Natural killer cell (primary cell): ENCODE results near the gene CD109. TPM values are rescaled to one million over a fixed set of nuclear protein-coding genes. Genes with fewer than 3 reads are reported as not detected.
"Not testable (repeated sequence)": the region's sequence is repeated elsewhere in the genome, so short reads cannot be mapped to it uniquely, and the experiment has no call there.

Experiments
- ATAC-seq, 3 donors: fragments of 150-1000 bp in 2 of 3; fragments of 200-7000 bp in 1 of 3; cut with Tn5 transposase; 1 replicate in 1 of 3; 2 replicates in 2 of 3; pipeline ENCODE4 v1.10.0; 2021; ENCODE audit warnings: mild to moderate bottlenecking in 2 of 3, moderate library complexity in 2 of 3
- DNase-seq, 2 donors: peaks; one replicate each; pipeline versions ENCODE4 v3.0.0 to v3.0.0-alpha.2; 2013 to 2021; ENCODE audit warnings: mixed read lengths in 1 of 2
- H3K27ac ChIP-seq: one replicate; pipeline ENCODE4 v1.5.1; 2013; ENCODE audit warnings: mild to moderate bottlenecking, low read length
- H3K27me3 ChIP-seq: one replicate; pipeline ENCODE4 v1.6.1; 2013; ENCODE audit warnings: low read length; ENCODE audit not compliant: control insufficient read depth, insufficient read depth
- H3K36me3 ChIP-seq: one replicate; pipeline ENCODE4 v1.6.1; 2013; ENCODE audit warnings: low read length; ENCODE audit not compliant: control insufficient read depth, insufficient read depth
- H3K4me1 ChIP-seq: one replicate; pipeline ENCODE4 v1.6.1; 2013; ENCODE audit warnings: low read length; ENCODE audit not compliant: control insufficient read depth, insufficient read depth
- H3K4me3 ChIP-seq: one replicate; pipeline ENCODE4 v1.5.1; 2013; ENCODE audit warnings: low read length
- H3K9me3 ChIP-seq: one replicate; pipeline ENCODE4 v1.6.1; 2013; ENCODE audit warnings: low read length; ENCODE audit not compliant: control insufficient read depth, insufficient read depth
- H3K27ac Mint-ChIP-seq, 2 donors: one replicate each; pipeline ENCODE4 v1.8.0; 2022; ENCODE audit warnings: mild to moderate bottlenecking in 2 of 2, mixed read lengths in 2 of 2, moderate library complexity in 1 of 2
- H3K27me3 Mint-ChIP-seq, 2 donors: one replicate each; pipeline ENCODE4 v1.8.0; 2022; ENCODE audit warnings: low read depth in 2 of 2, mixed read lengths in 2 of 2
- H3K36me3 Mint-ChIP-seq: one replicate; pipeline ENCODE4 v1.8.0; 2022; ENCODE audit warnings: mixed read lengths
- H3K4me1 Mint-ChIP-seq, 2 donors: one replicate each; pipeline ENCODE4 v1.8.0; 2022; ENCODE audit warnings: mixed read lengths in 2 of 2
- H3K4me3 Mint-ChIP-seq: one replicate; pipeline ENCODE4 v1.8.0; 2022; ENCODE audit warnings: mild to moderate bottlenecking, moderate library complexity, mixed read lengths
- H3K9me3 Mint-ChIP-seq, 2 donors: one replicate each; pipeline ENCODE4 v1.8.0; 2022; ENCODE audit warnings: mixed read lengths in 2 of 2
- CTCF ChIP-seq: fragments of 200-600 bp; IDR thresholded peaks from one replicate; pipeline ENCODE4 v1.8.0; 2022; ENCODE audit warnings: antibody characterized with exemption
- WGBS: methylation state at CpG from one replicate; pipeline ENCODE4 v1.1.7; 2013; ENCODE audit warnings: missing lambda C conversion rate; ENCODE audit not compliant: insufficient coverage; 5-methylcytosine and 5-hydroxymethylcytosine counted together
- intact Hi-C: fragments of 100-400 bp; cut with micrococcal nuclease; formaldehyde crosslinking; loops from one replicate; pipeline ENCODE4 v1.14.2; 2022
- total RNA-seq, 4 donors: library from RNA; stranded (reverse); fragments of 120-200 nt in 1 of 4; gene quantifications; one replicate each; pipeline versions ENCODE4 v1.2.3 to v1.2.4, GENCODE V29; 2013 to 2022

CD109 gene
- total RNA-seq, 3 donors from 2014 or later (not counting 1 experiment from before 2014, with no cell fraction given) = 0.24 to 0.88 (median 0.83) TPM

DNA sequence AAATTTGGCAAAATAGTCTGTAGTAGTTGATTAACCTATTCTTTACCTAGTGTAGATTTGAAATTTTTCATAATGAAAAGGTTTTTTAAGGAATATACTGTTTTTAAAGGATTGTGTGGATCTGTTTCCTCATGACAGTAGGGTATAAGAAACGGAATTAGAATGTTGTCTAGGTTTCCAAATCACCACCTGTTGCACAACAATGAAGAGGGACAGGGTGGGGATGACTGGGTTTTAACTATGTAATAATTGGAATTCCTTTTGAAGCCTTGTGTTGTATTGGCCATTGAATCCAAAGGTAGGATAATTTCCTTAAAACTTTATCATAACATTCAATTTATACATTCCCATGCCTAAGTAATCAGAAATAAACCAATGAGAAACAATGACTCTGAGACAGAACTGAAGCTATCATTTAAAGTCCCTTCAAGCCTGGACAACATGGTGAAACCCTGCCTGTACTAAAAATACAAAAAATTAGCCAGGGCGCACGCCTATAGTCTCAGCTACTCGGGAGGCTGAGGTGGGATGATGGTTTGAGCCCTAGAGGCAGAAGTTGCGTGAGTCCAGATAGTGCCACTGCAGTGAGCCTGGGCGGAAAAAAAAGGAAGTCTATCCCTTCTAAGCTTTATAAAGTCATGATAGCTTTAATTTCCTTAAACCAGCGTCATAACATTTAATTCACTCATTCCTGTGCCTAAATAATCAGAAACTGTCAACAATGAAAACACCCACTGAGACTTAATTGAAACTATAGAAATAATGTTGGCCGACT is 23.9 kb upstream of the CD109 start:
- Histone ChIP-seq H3K4me3 (no peak overlapping the region), H3K27me3 (no peaks in the 10 kb centered on the region), H3K9me3 (no peaks in the 10 kb centered on the region), H3K27ac (no peak overlapping the region), H3K4me1 (peaks cover 2% of the 10 kb centered on the region), H3K36me3 (no peaks in the 10 kb centered on the region)
- H3K27me3 Mint-ChIP-seq = peaks cover 10 to 35% of the 10 kb centered on the region in 2 donors
- H3K4me3 Mint-ChIP-seq = no peak overlapping the region
- WGBS = 74% methylated on average over 7 of the region's 8 CpGs
- ATAC-seq (no peak), DNase-seq (no peak)
- H3K4me1 Mint-ChIP-seq = peaks cover 5% of the 10 kb centered on the region in 2 donors
- H3K9me3 Mint-ChIP-seq = no peaks in the 10 kb centered on the region
- TF ChIP-seq CTCF = no peak
- H3K27ac Mint-ChIP-seq = no peak overlapping the region
- intact Hi-C loops = no loop called here
- no peaks in the 10 kb centered on the region for H3K36me3 Mint-ChIP-seq

DNA sequence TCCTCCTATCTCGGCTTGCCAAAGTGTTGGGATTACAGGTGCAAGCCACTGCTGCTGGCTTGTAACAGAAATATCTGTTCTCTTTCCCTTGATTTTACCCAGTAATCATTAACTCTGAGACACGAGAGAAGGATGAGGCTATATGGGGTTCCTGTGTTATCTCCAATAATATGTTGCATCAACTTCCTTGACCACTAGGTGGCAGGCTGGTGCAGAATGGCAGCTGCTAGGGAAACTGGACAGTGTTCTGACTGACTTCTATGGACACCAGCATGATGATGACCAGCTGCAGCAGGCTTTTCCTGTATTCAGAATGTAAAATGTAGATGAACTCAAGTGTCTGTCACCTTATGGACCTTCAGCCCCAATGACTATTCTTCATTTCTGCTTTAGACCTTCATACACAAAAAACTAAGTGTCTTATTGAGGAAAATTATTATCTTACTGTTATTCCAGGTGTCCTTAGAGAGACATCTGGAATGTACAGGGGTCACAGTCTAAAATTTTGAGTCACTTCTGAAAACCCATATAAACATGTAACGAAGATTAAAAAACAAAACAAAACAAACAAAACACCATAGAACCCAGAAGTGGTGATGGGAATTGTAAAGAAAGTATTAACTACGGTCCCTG is 20.4 kb upstream of the CD109 start:
- Mint-ChIP-seq H3K27me3 (peaks cover 3 to 11% of the 10 kb centered on the region in 2 donors), H3K27ac (no peak overlapping the region), H3K36me3 (no peaks in the 10 kb centered on the region), H3K4me1 (peaks cover 5% of the 10 kb centered on the region in 2 donors), H3K4me3 (no peak overlapping the region), H3K9me3 (no peaks in the 10 kb centered on the region)
- H3K36me3 ChIP-seq = no peaks in the 10 kb centered on the region
- H3K4me3 ChIP-seq = no peak overlapping the region
- peak; percentile 43 to 80 for DNase-seq
- ATAC-seq = peak; percentile 89 to 94 (median 92)
- peaks cover 2% of the 10 kb centered on the region for H3K4me1 ChIP-seq
- no peaks in the 10 kb centered on the region for H3K9me3 ChIP-seq
- peak; percentile 85 for TF ChIP-seq CTCF
- no peaks in the 10 kb centered on the region for H3K27me3 ChIP-seq
- intact Hi-C loops = loop anchor here (1.0 kb wide), 2 partner anchors 58 to 1534 kb away; no protein-coding TSS in a partner anchor
- no peak overlapping the region for H3K27ac ChIP-seq
- 50% methylated on average over 1 of the region's 4 CpGs for WGBS

- peaks cover 0 to 4% of the 10 kb centered on the region in 2 donors for H3K9me3 Mint-ChIP-seq
- Histone ChIP-seq H3K4me1 (peaks cover 2% of the 10 kb centered on the region), H3K36me3 (no peaks in the 10 kb centered on the region), H3K27ac (no peak overlapping the region), H3K9me3 (no peaks in the 10 kb centered on the region), H3K4me3 (no peak overlapping the region), H3K27me3 (no peaks in the 10 kb centered on the region)
- H3K4me1 Mint-ChIP-seq = peaks cover 5% of the 10 kb centered on the region in 2 donors
- no peak for TF ChIP-seq CTCF
- H3K27ac Mint-ChIP-seq = no peak overlapping the region
- no peaks in the 10 kb centered on the region for H3K36me3 Mint-ChIP-seq
- ATAC-seq (no peak), DNase-seq (no peak)
- H3K27me3 Mint-ChIP-seq = peaks cover 10 to 20% of the 10 kb centered on the region in 2 donors
- WGBS = 20% methylated on average over 1 of the region's 3 CpGs
- no peak overlapping the region for H3K4me3 Mint-ChIP-seq
- intact Hi-C loops = no loop called here
Observed at GRCh38 chr6:73679009-73679408, 17.0 kb upstream of the CD109 start.

DNA sequence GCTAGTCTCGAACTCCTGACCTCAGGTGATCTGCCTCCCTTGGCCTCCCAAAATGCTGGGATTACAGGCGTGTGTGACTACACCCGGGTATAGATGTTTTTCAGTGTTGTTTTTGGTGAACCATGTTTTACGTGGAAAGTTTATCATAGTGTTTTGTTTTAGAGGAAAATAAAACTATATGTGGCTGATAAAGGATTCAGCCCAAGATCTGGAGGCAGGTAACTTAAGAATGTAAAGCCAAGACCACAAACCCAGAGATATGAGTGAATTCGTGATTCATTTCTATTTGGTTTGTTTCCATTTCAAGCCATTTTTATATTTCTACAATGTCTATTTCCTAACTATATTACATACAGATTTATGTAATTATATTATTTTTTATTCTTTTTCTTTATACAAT is 16.2 kb upstream of the CD109 start:
- H3K4me1 Mint-ChIP-seq, ATAC-seq, H3K4me3 Mint-ChIP-seq, H3K4me1 ChIP-seq, H3K9me3 Mint-ChIP-seq, H3K36me3 Mint-ChIP-seq, H3K27me3 ChIP-seq, H3K27ac Mint-ChIP-seq, DNase-seq, H3K36me3 ChIP-seq, H3K4me3 ChIP-seq, H3K27ac ChIP-seq, H3K9me3 ChIP-seq, intact Hi-C loops: not testable (repeated sequence)
- WGBS = 93% methylated on average over 5 of the region's 5 CpGs
- H3K27me3 Mint-ChIP-seq = peaks cover 12 to 20% of the 10 kb centered on the region in 2 donors
